B cell (primary cell): Measurements from ENCODE around the gene BPIFB3.

Source experiments
- EZH2 ChIP-seq: IDR thresholded peaks from 2 replicates; pipeline ENCODE4 v1.6.1; 2012; ENCODE audit warnings: borderline replicate concordance, low read depth, mild to moderate bottlenecking, moderate library complexity, low read length; ENCODE audit not compliant: insufficient read depth, poor library complexity, severe bottlenecking
- TF ChIP-seq, protein P1 (sequence below): fragments of 200-600 bp; IDR thresholded peaks from one replicate; pipeline ENCODE4 v1.8.0; 2022; ENCODE audit warnings: antibody characterized with exemption, mild to moderate bottlenecking

DNA sequence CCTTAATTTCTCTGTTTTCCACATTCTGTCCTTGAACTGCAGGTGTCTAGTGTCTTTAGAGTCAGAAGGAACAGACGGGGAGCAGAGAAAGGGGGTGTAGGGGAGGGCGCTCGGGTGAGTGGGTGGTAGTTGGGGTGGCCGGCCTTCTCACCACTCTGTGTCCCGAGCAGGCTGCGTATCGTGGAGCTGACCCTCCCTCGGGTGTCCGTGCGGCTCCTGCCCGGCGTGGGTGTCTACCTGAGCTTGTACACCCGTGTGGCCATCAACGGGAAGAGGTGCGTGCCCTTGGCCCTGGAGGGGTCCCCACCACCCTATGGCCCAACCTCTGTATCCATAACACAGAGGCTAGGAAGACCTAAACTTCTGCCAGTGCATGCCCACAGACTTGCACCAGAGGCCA lies 31.0 kb downstream of the BPIFB3 start:
- TF ChIP-seq, protein P1, sequence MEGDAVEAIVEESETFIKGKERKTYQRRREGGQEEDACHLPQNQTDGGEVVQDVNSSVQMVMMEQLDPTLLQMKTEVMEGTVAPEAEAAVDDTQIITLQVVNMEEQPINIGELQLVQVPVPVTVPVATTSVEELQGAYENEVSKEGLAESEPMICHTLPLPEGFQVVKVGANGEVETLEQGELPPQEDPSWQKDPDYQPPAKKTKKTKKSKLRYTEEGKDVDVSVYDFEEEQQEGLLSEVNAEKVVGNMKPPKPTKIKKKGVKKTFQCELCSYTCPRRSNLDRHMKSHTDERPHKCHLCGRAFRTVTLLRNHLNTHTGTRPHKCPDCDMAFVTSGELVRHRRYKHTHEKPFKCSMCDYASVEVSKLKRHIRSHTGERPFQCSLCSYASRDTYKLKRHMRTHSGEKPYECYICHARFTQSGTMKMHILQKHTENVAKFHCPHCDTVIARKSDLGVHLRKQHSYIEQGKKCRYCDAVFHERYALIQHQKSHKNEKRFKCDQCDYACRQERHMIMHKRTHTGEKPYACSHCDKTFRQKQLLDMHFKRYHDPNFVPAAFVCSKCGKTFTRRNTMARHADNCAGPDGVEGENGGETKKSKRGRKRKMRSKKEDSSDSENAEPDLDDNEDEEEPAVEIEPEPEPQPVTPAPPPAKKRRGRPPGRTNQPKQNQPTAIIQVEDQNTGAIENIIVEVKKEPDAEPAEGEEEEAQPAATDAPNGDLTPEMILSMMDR = no peak
- TF ChIP-seq EZH2 = no peak
